22Rv1 (cell line): ENCODE data around the gene TAF4B.
"Not testable (repeated sequence)": the region's sequence is repeated elsewhere in the genome, so short reads cannot be mapped to it uniquely, and the experiment has no call there.

Source experiments
- H3K27ac ChIP-seq: fragments of 450-650 bp; 2 replicates; pipeline ENCODE4 v1.5.1; 2017
- CTCF ChIP-seq: fragments of 450-650 bp; IDR thresholded peaks from 2 replicates; pipeline ENCODE4 v1.5.1; 2017; ENCODE audit warnings: mild to moderate bottlenecking
- ZFX ChIP-seq: fragments of 450-650 bp; IDR thresholded peaks from 2 replicates; pipeline ENCODE4 v1.6.1; 2017; ENCODE audit warnings: antibody characterized with exemption, borderline replicate concordance

TAF4B gene

GRCh38 chr18:26196605-26197004, 29.6 kb upstream of the TAF4B start:
- no peak for TF ChIP-seq CTCF
- no peak overlapping the region for H3K27ac ChIP-seq

GRCh38 chr18:26202001-26202400, 24.2 kb upstream of the TAF4B start:
- H3K27ac ChIP-seq = not testable (repeated sequence)

GRCh38 chr18:26205318-26205717, 20.9 kb upstream of the TAF4B start:
- TF ChIP-seq CTCF (no peak), ZFX (no peak)
- H3K27ac ChIP-seq = no peak overlapping the region

- no peak overlapping the region for H3K27ac ChIP-seq
- TF ChIP-seq CTCF (no peak), ZFX (no peak)
These were observed 19.8 kb upstream of the TAF4B start for GRCh38 chr18:26206488-26206887.

GRCh38 chr18:26207937-26208336, 18.3 kb upstream of the TAF4B start:
- no peak overlapping the region for H3K27ac ChIP-seq
- TF ChIP-seq CTCF (no peak), ZFX (no peak)

GRCh38 chr18:26208977-26209376, 17.3 kb upstream of the TAF4B start:
- no peak for TF ChIP-seq ZFX
- TF ChIP-seq CTCF = no peak
- H3K27ac ChIP-seq = no peak overlapping the region

GRCh38 chr18:26210147-26210546, 16.1 kb upstream of the TAF4B start:
- no peak overlapping the region for H3K27ac ChIP-seq
- no peak for TF ChIP-seq CTCF
- TF ChIP-seq ZFX = no peak

- H3K27ac ChIP-seq = no peak overlapping the region
- no peak for TF ChIP-seq ZFX
- no peak for TF ChIP-seq CTCF
These were observed 10.8 kb upstream of the TAF4B start for GRCh38 chr18:26215247-26215970.
